HL-60 (cell line): ENCODE results near the gene LHX4.

Source experiments
- POLR2AphosphoS5 ChIP-seq: IDR thresholded peaks from 2 replicates; pipeline ENCODE4 v1.6.1; 2012; ENCODE audit warnings: low read depth
- TF ChIP-seq, protein P1 (sequence below): IDR thresholded peaks from one replicate; pipeline ENCODE4 v1.5.1; 2011; ENCODE audit warnings: low read length, control low read depth, inconsistent platforms; ENCODE audit not compliant: insufficient read depth

DNA sequence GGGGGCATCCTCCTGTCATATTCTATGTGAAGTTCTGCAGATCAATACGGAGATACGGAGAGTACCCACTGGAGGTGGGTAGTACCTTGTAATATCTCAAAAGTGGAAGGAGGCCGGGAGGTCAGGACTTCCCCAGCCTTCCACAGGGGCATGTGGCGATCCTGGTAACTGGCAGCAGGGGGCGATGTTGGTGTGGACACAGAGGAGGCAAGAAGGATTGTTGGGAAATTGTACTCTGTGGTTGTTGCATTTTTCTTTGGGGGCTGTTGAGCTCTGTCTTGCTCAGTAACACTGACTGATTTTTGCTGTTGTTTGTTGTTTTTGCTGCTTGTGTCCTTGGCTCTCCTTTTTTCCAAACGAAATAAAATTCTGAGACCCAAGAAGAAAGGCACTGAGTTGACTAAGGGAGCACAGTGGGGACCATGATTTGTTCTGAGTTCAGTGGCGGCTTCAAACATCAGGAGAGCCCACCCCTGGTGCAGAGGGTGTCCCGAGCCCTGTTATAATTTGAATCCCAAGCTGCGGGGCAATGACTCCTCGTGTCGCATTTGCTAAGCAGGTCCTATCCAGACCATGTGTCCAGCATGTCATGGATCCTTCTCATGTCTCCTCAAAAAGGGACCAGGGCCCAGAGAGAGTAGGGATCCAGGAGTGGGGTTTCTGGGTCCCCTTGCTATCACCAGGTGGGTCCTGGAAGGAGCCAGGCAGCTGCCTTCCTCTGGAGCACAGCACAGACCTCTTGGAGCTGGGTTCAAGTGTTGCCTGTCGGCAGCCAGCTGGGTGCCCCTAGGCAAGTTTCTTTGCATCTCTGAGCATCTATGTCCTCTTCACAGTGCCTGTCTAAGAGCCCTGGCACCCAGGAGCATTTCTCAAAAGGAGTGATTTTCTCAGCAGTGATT lies 22.8 kb downstream of the LHX4 start:
- no peak for TF ChIP-seq POLR2AphosphoS5
- TF ChIP-seq, protein P1, sequence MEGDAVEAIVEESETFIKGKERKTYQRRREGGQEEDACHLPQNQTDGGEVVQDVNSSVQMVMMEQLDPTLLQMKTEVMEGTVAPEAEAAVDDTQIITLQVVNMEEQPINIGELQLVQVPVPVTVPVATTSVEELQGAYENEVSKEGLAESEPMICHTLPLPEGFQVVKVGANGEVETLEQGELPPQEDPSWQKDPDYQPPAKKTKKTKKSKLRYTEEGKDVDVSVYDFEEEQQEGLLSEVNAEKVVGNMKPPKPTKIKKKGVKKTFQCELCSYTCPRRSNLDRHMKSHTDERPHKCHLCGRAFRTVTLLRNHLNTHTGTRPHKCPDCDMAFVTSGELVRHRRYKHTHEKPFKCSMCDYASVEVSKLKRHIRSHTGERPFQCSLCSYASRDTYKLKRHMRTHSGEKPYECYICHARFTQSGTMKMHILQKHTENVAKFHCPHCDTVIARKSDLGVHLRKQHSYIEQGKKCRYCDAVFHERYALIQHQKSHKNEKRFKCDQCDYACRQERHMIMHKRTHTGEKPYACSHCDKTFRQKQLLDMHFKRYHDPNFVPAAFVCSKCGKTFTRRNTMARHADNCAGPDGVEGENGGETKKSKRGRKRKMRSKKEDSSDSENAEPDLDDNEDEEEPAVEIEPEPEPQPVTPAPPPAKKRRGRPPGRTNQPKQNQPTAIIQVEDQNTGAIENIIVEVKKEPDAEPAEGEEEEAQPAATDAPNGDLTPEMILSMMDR = peak; percentile 93
